ENCODE data around the gene MRGPRX2. TPM values are rescaled to one million over a fixed set of nuclear protein-coding genes. Genes with fewer than 3 reads are reported as not detected.
A peak's percentile ranks its signal among the peaks of the same experiment; 100 is the strongest.

MRGPRX2 gene
- total and polyA plus RNA-seq, 8 donors: not detected

DNA sequence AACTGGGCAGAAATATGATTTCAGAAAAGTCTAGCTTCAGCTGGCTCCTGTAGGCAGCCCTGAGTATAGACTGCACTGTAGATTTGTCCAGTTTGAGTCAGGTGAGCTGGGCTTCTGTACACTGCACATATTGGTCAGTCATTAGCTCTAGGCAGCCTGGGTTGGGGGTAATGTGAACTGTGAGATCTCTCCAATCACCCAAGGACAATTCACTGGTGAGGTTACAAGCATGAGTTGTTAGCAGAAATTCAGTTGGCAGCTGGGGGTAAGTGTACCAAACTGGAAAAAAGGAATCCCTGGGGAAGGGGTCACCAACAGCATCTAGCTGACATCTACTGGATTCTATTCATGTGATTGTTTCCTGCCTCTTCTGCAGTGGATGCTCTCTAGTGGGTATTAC is 39.7 kb downstream of the MRGPRX2 start:
- H3K27me3 ChIP-seq: peaks cover 0 to 3% (median 0%) of the 10 kb centered on the region in 3 donors
- H3K4me3 ChIP-seq: no peak overlapping the region
- no peaks in the 10 kb centered on the region for H3K4me1 ChIP-seq
- no peaks in the 10 kb centered on the region for H3K9me3 ChIP-seq
- TF ChIP-seq, protein P1, sequence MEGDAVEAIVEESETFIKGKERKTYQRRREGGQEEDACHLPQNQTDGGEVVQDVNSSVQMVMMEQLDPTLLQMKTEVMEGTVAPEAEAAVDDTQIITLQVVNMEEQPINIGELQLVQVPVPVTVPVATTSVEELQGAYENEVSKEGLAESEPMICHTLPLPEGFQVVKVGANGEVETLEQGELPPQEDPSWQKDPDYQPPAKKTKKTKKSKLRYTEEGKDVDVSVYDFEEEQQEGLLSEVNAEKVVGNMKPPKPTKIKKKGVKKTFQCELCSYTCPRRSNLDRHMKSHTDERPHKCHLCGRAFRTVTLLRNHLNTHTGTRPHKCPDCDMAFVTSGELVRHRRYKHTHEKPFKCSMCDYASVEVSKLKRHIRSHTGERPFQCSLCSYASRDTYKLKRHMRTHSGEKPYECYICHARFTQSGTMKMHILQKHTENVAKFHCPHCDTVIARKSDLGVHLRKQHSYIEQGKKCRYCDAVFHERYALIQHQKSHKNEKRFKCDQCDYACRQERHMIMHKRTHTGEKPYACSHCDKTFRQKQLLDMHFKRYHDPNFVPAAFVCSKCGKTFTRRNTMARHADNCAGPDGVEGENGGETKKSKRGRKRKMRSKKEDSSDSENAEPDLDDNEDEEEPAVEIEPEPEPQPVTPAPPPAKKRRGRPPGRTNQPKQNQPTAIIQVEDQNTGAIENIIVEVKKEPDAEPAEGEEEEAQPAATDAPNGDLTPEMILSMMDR (IDR thresholded peaks at IDR 0.05): no peak
- TF ChIP-seq POLR2A (IDR thresholded peaks at IDR 0.05) (no peak), POLR2AphosphoS5 (IDR thresholded peaks at IDR 0.05) (no peak), EP300 (IDR thresholded peaks at IDR 0.05) (no peak)
- no peak overlapping the region for H3K27ac ChIP-seq
- intact Hi-C loops (cut with DNase I; ENCODE audit: low total_unique reads): no loop called here
- H3K36me3 ChIP-seq: no peaks in the 10 kb centered on the region
- no peak for DNase-seq

DNA sequence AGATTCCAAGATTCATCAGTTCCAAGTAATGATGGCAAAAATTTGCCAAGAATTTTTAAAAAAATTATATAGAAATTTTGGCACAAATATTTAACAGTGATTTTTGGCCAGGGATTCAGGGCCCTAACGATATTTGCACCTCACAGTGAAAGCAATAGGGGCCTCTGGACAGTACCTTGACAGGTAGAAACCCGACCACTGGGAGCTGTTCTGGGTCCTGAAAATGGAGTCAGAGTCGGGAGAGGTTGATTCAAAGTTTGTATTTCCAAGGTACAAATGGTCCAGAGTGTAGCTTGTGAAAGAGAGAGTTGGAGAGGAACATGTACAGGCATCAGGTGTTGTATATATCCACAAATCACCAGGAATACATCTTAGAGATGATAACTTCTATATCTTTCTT is 41.6 kb downstream of the MRGPRX2 start:
- intact Hi-C loops (cut with DNase I; ENCODE audit: low total_unique reads): no loop called here
- Histone ChIP-seq H3K9me3 (no peaks in the 10 kb centered on the region), H3K27ac (no peak overlapping the region), H3K4me3 (no peak overlapping the region), H3K36me3 (no peaks in the 10 kb centered on the region), H3K4me1 (no peaks in the 10 kb centered on the region), H3K27me3 (peaks cover 0 to 3% (median 0%) of the 10 kb centered on the region in 3 donors)
- WGBS, 5 donors: 5 to 17% (median 11%) methylated on average over 3 of the region's 3 CpGs
- DNase-seq: peak in 1 of 2 donors; percentile 54
- TF ChIP-seq POLR2A (IDR thresholded peaks at IDR 0.05) (no peak), POLR2AphosphoS5 (IDR thresholded peaks at IDR 0.05) (no peak), EP300 (IDR thresholded peaks at IDR 0.05) (no peak)
- TF ChIP-seq, protein P1 (IDR thresholded peaks at IDR 0.05): no peak

DNA sequence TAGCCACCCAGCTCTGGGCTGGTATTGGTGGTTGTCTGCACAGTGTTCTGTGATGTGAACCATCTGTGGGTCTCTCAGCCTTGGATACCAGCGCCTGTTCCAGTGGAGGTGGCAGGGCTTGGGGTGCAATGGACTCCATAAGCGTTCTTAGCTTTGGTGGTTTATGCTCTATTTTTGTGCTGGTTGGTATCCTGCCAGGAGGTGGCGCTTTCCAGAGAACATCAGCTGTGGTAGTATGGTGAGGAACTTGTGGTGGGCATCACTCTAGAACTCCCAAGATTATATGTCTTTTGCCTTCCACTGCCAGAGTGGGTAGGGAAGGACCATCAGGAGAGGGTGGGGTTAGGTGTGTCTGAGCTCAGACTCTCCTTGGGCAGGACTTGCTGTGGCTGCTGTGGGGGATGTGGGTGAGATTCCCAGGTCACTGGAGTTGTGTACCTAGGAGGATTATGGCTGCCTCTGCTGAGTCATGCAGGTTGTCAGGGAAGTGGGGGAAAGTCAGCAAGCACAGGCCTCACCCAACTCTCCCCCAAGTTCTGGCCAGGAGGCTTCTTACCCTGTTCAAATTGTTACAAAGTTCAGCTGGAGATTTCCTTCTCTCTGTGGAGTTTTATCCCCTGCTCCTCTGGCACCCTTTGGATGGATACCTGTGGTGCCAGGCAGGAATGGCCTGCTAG is 47.2 kb downstream of the MRGPRX2 start:
- Histone ChIP-seq H3K27me3 (no peaks in the 10 kb centered on the region), H3K27ac (no peak overlapping the region), H3K36me3 (no peaks in the 10 kb centered on the region), H3K4me3 (no peak overlapping the region), H3K4me1 (no peaks in the 10 kb centered on the region), H3K9me3 (no peaks in the 10 kb centered on the region)
- WGBS, 5 donors: 60 to 85% (median 73%) methylated on average over 3 of the region's 3 CpGs
- intact Hi-C loops (cut with DNase I; ENCODE audit: low total_unique reads): no loop called here
- peak in 1 of 2 donors; percentile 12 for DNase-seq
- TF ChIP-seq POLR2AphosphoS5 (IDR thresholded peaks at IDR 0.05) (no peak), EP300 (IDR thresholded peaks at IDR 0.05) (no peak), POLR2A (IDR thresholded peaks at IDR 0.05) (no peak)
- TF ChIP-seq, protein P1 (IDR thresholded peaks at IDR 0.05): no peak

DNA sequence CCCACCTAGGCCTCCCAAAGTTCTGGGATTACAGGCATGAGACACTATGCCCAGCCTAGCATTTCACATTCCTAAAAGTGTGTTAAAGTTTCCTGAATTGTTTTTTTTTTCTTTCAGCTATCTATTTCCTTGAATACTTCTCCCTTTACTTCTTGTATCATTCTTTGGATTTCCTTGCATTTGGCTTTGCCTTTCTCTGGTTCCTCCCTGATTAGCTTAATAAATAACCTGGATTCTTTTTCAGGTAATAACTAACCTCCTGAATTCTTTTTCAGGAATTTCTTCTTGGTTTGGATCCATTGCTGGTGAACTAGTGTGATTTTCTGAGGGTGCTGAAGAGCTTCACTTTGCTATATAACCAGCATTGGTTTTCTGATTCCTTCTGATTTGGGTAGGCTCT is 47.9 kb downstream of the MRGPRX2 start:
- H3K9me3 ChIP-seq: no peaks in the 10 kb centered on the region
- no peaks in the 10 kb centered on the region for H3K4me1 ChIP-seq
- H3K4me3 ChIP-seq: no peak overlapping the region
- TF ChIP-seq POLR2AphosphoS5 (IDR thresholded peaks at IDR 0.05) (no peak), EP300 (IDR thresholded peaks at IDR 0.05) (no peak), POLR2A (IDR thresholded peaks at IDR 0.05) (no peak)
- TF ChIP-seq, protein P1 (IDR thresholded peaks at IDR 0.05): no peak
- DNase-seq: no peak
- no peaks in the 10 kb centered on the region for H3K27me3 ChIP-seq
- H3K27ac ChIP-seq: no peak overlapping the region
- no peaks in the 10 kb centered on the region for H3K36me3 ChIP-seq
- intact Hi-C loops (cut with DNase I; ENCODE audit: low total_unique reads): no loop called here

Other genes starting within 250 kb of the MRGPRX2 start
- not detected for gene MRGPRX1, start 121.3 kb downstream of the MRGPRX2 start, total RNA-seq
- not detected for gene MRGPRX1, start 121.3 kb downstream of the MRGPRX2 start, polyA plus RNA-seq
- gene ZDHHC13, start 56.5 kb upstream of the MRGPRX2 start, total RNA-seq: 10 to 100 TPM; 10.3 to 43.9 (median 20.9) TPM
- gene ZDHHC13, start 56.5 kb upstream of the MRGPRX2 start, polyA plus RNA-seq: 10 to 100 TPM in 1 of 3 donors, 1 to 10 TPM in 2; 5.5 to 22.2 (median 8.0) TPM
- gene CSRP3, start 141.3 kb upstream of the MRGPRX2 start, total RNA-seq: not detected
- gene CSRP3, start 141.3 kb upstream of the MRGPRX2 start, polyA plus RNA-seq: 1 to 10 TPM in 1 of 3 donors, under 1 TPM in 2; 0.15 to 1.7 (median 0.31) TPM
- gene E2F8, start 180.2 kb upstream of the MRGPRX2 start, total RNA-seq: 10 to 100 TPM in 1 of 5 donors, 1 to 10 TPM in 3, under 1 TPM in 1; 0.89 to 13.0 (median 8.4) TPM
- gene E2F8, start 180.2 kb upstream of the MRGPRX2 start, polyA plus RNA-seq: 1 to 10 TPM in 2 of 3 donors, under 1 TPM in 1; 0.92 to 2.7 (median 1.8) TPM